MCF 10A (cell line): ENCODE results near the gene MED19. TPM values are rescaled to one million over a fixed set of nuclear protein-coding genes. Genes with fewer than 3 reads are reported as not detected.
A peak's percentile ranks its signal among the peaks of the same experiment; 100 is the strongest.

Source experiments
- BruUV-seq: library from RNA; stranded (reverse); fragments of 400-500 nt; replicated peaks from 2 replicates; lab custom pipeline; 2021; lab: Mats Ljungman, UMichigan
- CTCF ChIA-PET: fragments of 300-600 bp; sonication (Branson Sonifier 250); formaldehyde crosslinking; extraction: SDS; loops from one replicate; lab custom pipeline; 2021; ENCODE audit warnings: antibody characterized with exemption, inconsistent platforms; lab: Yijun Ruan, JAX
- POLR2A ChIA-PET: fragments of 300-600, 350-650 bp; sonication (Branson Sonifier 250); formaldehyde crosslinking; extraction: SDS; loops from one replicate; lab custom pipeline; 2020; ENCODE audit warnings: antibody characterized with exemption, inconsistent platforms; lab: Yijun Ruan, JAX
- DNase-seq: peaks from one replicate; pipeline ENCODE4 v3.0.0-alpha.2; 2018; ENCODE audit not compliant: unreplicated experiment
- H3K27ac Mint-ChIP-seq: one replicate; pipeline ENCODE4 v1.8.0; 2022; ENCODE audit warnings: mild to moderate bottlenecking, low read depth, mixed read lengths; ENCODE audit not compliant: unreplicated experiment
- H3K27me3 Mint-ChIP-seq: one replicate; pipeline ENCODE4 v1.8.0; 2022; ENCODE audit warnings: mixed read lengths; ENCODE audit not compliant: insufficient read depth, unreplicated experiment
- H3K36me3 Mint-ChIP-seq: one replicate; pipeline ENCODE4 v1.8.0; 2022; ENCODE audit warnings: mild to moderate bottlenecking, moderate library complexity, mixed read lengths; ENCODE audit not compliant: insufficient read depth, unreplicated experiment
- H3K4me1 Mint-ChIP-seq: one replicate; pipeline ENCODE4 v1.8.0; 2022; ENCODE audit warnings: mixed read lengths; ENCODE audit not compliant: insufficient read depth, unreplicated experiment
- H3K4me3 Mint-ChIP-seq: one replicate; pipeline ENCODE4 v1.8.0; 2022; ENCODE audit warnings: mild to moderate bottlenecking, moderate library complexity, mixed read lengths; ENCODE audit not compliant: unreplicated experiment
- H3K9me3 Mint-ChIP-seq: one replicate; pipeline ENCODE4 v1.8.0; 2022; ENCODE audit warnings: mixed read lengths; ENCODE audit not compliant: unreplicated experiment
- intact Hi-C: fragments of 100-400 bp; cut with micrococcal nuclease; formaldehyde crosslinking; loops from 2 replicates; pipeline ENCODE4 v1.14.1; 2022
- total RNA-seq: library from RNA; stranded (reverse); gene quantifications from 2 replicates; pipeline ENCODE4 v1.2.3, GENCODE V29; 2022
- TF ChIP-seq, protein P1 (sequence below): fragments of 200-600 bp; IDR thresholded peaks from one replicate; pipeline ENCODE4 v1.8.0; 2022; ENCODE audit warnings: antibody characterized with exemption, mild to moderate bottlenecking; ENCODE audit not compliant: unreplicated experiment

The MED19 gene
- total RNA-seq, 1 experiment from 2014 or later = 32.3 TPM

DNA sequence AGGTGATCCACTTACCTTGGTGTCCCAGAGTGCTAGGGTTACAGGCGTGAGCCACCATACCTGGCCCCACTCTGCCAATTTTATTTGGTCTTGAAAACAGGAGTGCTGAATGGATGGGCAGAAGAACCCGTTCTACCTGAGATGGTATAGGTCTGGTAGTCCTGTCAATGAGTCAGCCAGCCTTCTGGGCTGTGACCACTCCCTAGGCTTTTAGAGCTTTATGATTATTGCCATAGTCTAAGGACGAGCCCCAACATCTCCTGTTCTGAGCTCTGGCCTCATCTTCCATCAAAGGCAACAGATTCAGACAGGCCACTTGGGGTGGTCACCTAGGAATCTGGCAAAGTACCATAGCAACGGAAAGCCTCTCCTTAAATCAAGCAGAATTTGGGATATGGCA is 32.6 kb downstream of the MED19 start:
- TF ChIP-seq, protein P1, sequence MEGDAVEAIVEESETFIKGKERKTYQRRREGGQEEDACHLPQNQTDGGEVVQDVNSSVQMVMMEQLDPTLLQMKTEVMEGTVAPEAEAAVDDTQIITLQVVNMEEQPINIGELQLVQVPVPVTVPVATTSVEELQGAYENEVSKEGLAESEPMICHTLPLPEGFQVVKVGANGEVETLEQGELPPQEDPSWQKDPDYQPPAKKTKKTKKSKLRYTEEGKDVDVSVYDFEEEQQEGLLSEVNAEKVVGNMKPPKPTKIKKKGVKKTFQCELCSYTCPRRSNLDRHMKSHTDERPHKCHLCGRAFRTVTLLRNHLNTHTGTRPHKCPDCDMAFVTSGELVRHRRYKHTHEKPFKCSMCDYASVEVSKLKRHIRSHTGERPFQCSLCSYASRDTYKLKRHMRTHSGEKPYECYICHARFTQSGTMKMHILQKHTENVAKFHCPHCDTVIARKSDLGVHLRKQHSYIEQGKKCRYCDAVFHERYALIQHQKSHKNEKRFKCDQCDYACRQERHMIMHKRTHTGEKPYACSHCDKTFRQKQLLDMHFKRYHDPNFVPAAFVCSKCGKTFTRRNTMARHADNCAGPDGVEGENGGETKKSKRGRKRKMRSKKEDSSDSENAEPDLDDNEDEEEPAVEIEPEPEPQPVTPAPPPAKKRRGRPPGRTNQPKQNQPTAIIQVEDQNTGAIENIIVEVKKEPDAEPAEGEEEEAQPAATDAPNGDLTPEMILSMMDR = no peak
- H3K36me3 Mint-ChIP-seq = peaks cover 78% of the 10 kb centered on the region
- ChIA-PET CTCF (no interaction called here), POLR2A (interaction anchor here (1.8 kb wide), 1 partner anchor 13 kb away, joined by 7 read pairs; no protein-coding TSS in a partner anchor)
- H3K27ac Mint-ChIP-seq = no peak overlapping the region
- no peaks in the 10 kb centered on the region for H3K9me3 Mint-ChIP-seq
- DNase-seq = no peak
- H3K27me3 Mint-ChIP-seq = no peaks in the 10 kb centered on the region
- BruUV-seq = no TSS peak
- H3K4me3 Mint-ChIP-seq = no peak overlapping the region
- intact Hi-C loops = no loop called here
- H3K4me1 Mint-ChIP-seq = peaks cover 15% of the 10 kb centered on the region

- H3K4me3 Mint-ChIP-seq = no peak overlapping the region
- H3K27me3 Mint-ChIP-seq = no peaks in the 10 kb centered on the region
- CTCF ChIA-PET = interaction anchor here (0.5 to 1.6 kb wide), 3 partner anchors 35 to 146 kb away, joined by 3 to 4 read pairs (median 3); no protein-coding TSS in a partner anchor
- peaks cover 75% of the 10 kb centered on the region for H3K36me3 Mint-ChIP-seq
- peaks cover 18% of the 10 kb centered on the region for H3K4me1 Mint-ChIP-seq
- no peak overlapping the region for H3K27ac Mint-ChIP-seq
- TF ChIP-seq, protein P1 = no peak
- BruUV-seq = no TSS peak
- POLR2A ChIA-PET = interaction anchor here (0.5 to 1.1 kb wide), 4 partner anchors 8 to 350 kb away, joined by 3 to 6 read pairs (median 4); no protein-coding TSS in a partner anchor
- H3K9me3 Mint-ChIP-seq = no peaks in the 10 kb centered on the region
- intact Hi-C loops = no loop called here
- no peak for DNase-seq
Measured at GRCh38 chr11:57675176-57675941, 36.7 kb downstream of the MED19 start.

DNA sequence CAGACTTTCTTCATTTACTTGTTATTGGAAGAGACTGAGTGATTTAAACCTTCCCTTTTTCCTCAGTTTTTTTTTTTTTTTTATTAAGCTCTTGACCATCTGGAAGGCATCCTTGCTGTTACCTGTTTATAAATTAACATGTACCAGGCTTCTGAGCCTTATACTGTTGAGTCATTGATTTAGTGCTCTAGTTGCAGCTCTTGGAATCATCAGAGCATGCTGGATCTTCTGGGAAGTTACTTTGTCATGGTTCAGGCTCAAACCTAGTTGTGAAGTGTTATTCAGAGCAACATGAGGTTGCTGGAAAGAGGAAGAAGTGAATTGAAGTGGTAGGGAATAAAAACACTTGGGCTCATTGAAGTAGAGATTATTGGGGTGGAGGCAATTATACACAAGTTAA is 37.8 kb downstream of the MED19 start:
- ChIA-PET POLR2A (no interaction called here), CTCF (interaction anchor here (0.7 to 1.6 kb wide), 3 partner anchors 33 to 145 kb away, joined by 3 to 4 read pairs (median 3); no protein-coding TSS in a partner anchor)
- BruUV-seq = no TSS peak
- peaks cover 24% of the 10 kb centered on the region for H3K4me1 Mint-ChIP-seq
- no peak for DNase-seq
- no peaks in the 10 kb centered on the region for H3K27me3 Mint-ChIP-seq
- H3K36me3 Mint-ChIP-seq = peaks cover 70% of the 10 kb centered on the region
- no peaks in the 10 kb centered on the region for H3K9me3 Mint-ChIP-seq
- TF ChIP-seq, protein P1 = no peak
- intact Hi-C loops = no loop called here
- H3K27ac Mint-ChIP-seq = peak overlapping the region; percentile 21
- no peak overlapping the region for H3K4me3 Mint-ChIP-seq

DNA sequence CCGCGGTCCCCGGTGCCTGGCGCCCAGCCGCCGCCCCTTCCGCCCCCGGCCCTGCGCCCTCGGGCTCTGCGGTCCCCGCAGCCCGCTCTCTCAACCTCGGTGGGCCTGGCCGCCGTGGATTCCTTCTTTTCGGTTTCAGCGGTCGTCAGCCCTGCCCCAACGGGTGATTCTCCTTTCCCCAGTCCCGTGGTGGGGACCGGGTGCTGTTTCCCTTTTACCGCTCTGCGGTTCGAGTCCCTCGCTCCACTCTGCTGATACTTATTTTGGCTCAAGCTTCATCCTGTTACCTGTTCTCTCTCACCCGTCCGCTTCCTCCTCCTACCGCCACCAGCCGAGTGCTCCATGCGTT is 43.6 kb downstream of the MED19 start:
- Mint-ChIP-seq H3K4me3 (peak overlapping the region; percentile 96), H3K9me3 (no peaks in the 10 kb centered on the region), H3K4me1 (peaks cover 20% of the 10 kb centered on the region), H3K36me3 (peaks cover 40% of the 10 kb centered on the region), H3K27me3 (no peaks in the 10 kb centered on the region), H3K27ac (peak overlapping the region; percentile 100)
- TF ChIP-seq, protein P1 = no peak
- intact Hi-C loops = loop anchor here (2.0 to 5.0 kb wide), 2 partner anchors 44 to 134 kb away; partner anchors contain the start of genes MED19 and TMX2
- ChIA-PET CTCF (interaction anchor here (0.5 kb wide), 1 partner anchor 655 kb away, joined by 3 read pairs; no protein-coding TSS in a partner anchor), POLR2A (interaction anchor here (0.7 to 2.8 kb wide), 9 partner anchors 27 to 343 kb away, joined by 3 to 20 read pairs (median 3); partner anchors contain the start of genes CTNND1, MED19, SELENOH and TMX2)
- no peak for DNase-seq
- no TSS peak for BruUV-seq
